G401.6 (cell line): ENCODE data around the gene PPP4C.
"Not testable (repeated sequence)": the region's sequence is repeated elsewhere in the genome, so short reads cannot be mapped to it uniquely, and the experiment has no call there.

ENCODE experiments used
- FAIRE-seq: peaks from 2 replicates; lab custom pipeline; 2012; peaks lifted over from hg19 to GRCh38; lab: Jason Lieb, UNC

The PPP4C gene

DNA sequence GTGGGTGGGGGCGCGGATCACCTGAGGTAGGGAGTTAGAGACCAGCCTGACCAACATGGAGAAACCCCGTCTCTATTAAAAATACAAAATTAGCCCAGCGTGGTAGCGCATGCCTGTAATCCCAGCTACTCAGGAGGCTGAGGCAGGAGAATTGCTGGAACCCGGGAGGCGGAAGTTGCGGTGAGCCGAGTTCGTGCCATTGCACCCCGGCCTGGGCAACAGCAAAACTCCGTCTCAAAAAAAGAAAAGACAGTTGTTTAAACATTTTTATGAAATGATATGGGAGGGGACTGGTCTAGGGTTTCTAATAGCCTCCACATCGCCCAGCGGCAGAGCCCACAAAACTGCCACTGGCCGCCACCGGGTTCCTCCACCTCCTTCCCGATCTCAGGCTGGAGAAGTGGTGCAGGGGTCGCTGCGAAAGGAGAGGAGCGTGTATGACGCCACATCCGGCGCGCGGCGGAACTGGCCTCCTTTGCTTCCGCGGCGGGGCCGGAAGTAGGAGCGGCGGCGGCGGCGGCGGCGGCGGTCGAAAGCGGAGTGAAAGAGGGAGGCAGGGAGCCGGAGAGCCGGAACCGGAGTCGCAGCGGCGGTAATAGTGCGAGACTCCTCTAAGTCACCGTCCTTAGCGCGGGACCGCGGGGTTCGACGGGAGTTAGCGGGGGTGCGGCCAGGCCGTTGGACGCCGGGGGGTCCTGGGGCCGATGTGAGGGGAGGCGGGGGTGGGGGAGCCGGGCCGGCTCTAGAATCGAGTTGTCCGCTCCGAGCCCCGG is at the start of gene PPP4C:
PPP4C (plus strand) TSS at position 492 of the 773 bp plus-strand sequence. CDS start 384 bp downstream, outside the sequence.
- FAIRE-seq, result no peak

DNA sequence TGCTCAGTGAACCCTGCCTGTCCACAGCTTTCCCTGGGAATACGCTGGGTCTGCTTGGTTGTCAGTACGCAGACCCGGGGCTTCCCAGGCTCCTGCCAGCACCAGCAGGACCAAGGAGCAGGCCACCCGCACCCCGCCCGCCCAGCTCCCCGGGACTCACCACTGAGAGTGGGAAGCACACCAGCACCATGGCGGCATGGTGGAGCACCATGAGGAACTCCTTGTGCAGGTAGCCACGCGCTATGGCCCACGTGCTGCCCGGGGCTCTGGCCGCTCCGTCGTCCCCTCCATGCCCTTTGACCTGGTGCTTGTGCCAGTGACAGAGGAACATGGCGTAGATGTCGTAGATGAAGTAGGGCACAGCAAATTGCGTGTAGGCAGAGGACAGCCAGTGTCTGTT is 49.3 kb upstream of the PPP4C start:
- no peak for FAIRE-seq

DNA sequence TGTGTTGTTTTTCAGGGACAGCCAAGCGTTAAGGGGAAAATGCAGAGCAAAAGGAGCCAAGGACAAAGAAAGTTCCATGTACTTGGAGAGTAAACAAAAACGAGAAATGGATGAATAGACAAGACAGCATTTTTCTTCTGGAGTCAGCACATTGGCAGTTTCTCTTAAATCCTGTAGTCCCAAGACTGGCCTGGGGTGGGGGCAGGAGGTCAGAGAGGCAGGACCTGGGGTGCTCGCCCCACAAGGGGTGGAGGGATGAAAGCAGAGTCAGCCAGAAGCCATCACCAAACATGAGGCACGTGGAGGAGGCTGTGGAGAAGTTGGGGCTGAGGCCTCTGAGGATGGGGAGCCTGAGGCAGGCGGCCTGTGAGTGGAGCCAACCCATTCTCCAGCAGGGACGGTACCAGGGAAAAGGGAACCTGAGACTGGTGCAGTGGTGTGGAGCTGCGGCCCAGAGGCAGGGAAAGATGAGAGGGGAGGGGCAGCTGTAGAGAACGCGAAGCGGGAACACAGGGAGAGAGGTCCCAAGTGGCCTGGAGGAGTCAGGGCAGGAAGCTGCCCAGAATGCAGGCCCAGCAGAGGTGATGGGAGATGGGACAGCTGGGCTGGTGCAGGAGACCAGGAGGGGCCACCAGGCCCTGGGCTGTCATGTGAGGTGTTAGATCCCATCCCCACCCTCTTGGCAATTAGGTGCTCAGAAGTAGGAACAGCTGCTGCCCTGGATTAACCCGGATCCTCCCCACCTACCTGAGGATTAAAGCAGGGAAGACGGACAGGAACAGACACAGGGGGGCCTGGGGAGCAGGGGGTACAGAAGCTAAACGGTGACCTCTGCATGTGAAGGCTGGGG is 48.0 kb upstream of the PPP4C start:
- FAIRE-seq, result no peak

DNA sequence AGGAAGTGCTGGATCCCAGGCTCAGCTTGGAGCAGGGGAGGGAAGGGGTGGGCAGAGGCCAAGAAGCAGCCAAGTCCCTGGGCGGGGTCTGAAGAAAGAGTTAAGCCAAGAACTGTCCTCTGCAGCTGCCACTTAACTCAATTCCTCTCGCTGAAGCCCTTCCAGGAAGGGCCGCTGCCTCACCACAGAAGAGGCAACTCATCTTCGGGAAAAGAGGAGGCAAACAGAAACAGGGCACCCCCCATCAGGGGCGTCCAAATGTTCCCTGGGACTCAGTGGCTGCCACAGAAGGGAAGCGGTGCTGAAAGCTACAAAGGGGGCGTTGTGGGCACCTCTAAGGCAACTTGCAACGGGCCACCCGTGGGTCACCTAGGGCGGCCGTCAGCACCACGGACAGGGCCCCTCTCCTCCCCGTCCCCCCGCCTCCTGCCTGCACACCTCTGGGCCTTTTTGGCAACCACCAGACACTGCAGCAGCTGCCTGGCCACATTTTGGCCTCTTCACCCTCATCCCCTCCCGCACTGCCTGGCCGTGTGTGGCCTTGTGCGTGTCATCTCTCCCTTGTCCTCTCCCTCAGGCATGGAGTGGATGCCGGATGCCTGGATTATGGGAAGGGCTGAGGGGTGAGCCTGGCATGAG is 47.2 kb upstream of the PPP4C start:
- FAIRE-seq, result no peak

- no peak for FAIRE-seq
Measured at GRCh38 chr16:30030011-30030685, 45.6 kb upstream of the PPP4C start.

GRCh38 chr16:30030841-30031413 is 44.9 kb upstream of the PPP4C start, which contains the start of gene TLCD3B:
TSS of gene TLCD3B (minus strand) at chr16:30031271. CDS start at chr16:30030527, 744 bp downstream.
- no peak for FAIRE-seq

DNA sequence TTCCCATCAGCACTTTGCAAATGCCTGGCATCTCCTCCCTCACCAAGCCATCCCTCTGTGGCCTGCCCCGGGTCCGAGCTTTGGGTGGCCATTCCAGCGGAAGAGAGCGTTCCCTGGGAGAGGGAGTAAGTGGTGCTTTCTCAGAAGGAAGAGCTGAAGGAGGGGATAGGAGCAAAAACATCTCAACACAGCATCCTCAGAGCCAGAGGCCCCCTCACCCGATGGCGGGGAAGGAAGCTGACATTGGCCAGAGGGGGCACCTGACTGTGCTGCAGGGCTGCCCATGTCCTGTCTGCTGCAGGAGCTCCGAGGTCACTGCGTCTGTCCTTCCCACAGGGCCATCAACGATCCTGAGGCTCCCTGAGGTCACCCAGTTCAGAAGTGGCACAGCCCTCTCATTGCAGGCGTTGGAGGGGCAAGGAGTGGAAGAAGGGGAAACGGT is 44.3 kb upstream of the PPP4C start:
- FAIRE-seq, result no peak

- FAIRE-seq, result peak; percentile 79
Measured at GRCh38 chr16:30032083-30032819, 43.5 kb upstream of the PPP4C start.

DNA sequence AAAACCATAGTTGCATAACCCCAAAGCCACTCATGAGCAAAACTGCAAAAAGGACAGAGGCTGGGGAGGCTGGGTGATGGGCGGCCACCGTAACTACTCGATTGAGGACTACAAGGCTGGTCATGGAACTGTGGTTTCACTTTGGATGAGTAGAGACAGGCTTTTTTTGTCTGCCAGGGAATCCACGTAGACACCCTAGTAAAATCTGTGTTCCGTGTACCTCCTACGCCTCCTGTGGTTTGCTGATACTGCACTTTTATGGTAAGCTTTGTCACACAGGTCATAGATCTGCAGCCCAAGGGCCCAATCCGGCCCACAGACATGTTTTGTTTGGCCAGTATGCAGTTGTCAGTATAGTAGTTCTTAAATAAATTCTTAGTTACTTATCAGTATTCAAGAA is 42.5 kb upstream of the PPP4C start:
- FAIRE-seq, result no peak

DNA sequence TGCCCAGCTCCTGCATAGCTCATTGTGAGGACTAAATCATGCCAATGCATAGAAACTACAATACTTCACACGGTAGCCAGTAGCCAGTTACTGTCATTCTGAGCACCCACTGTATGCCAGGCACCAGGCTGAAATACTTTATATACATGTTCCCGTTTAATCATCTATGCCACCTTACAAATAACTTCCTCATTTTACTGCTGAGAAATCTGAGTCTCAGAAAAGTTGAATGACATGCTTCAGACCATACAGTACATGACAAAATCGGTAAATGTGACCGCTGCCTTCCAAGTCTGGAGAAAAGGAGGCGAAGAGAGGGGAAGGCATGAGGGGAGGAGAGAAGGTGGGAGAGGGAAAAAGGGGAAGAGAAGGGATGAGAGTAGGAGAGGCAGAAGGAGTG is 35.6 kb upstream of the PPP4C start:
- FAIRE-seq, result no peak

- FAIRE-seq, result not testable (repeated sequence)
Measured at GRCh38 chr16:30040690-30041089, 35.1 kb upstream of the PPP4C start.

GRCh38 chr16:30041841-30042240 is 34.0 kb upstream of the PPP4C start:
- peak; percentile 90 for FAIRE-seq

- no peak for FAIRE-seq
Measured at GRCh38 chr16:30046178-30046577, 29.6 kb upstream of the PPP4C start.

DNA sequence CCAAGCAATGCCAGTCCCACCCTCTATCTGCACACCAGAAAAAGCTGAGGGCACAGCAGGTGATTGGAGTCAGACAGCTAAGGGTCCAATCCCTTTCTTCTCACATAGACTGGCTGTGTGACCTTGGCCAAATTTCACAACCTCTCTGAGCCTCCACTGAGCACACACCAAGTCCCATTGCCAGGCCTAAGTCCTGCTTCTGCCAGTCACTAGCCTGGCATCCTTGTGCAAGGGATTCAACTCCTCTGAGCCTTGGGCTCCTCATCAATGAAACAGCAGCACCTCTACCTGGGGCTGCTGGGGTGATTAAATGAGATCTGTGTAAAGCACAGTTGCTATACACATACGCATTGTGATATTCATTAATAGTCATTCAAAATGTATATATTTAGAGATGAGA is 29.2 kb upstream of the PPP4C start:
- FAIRE-seq, result no peak

DNA sequence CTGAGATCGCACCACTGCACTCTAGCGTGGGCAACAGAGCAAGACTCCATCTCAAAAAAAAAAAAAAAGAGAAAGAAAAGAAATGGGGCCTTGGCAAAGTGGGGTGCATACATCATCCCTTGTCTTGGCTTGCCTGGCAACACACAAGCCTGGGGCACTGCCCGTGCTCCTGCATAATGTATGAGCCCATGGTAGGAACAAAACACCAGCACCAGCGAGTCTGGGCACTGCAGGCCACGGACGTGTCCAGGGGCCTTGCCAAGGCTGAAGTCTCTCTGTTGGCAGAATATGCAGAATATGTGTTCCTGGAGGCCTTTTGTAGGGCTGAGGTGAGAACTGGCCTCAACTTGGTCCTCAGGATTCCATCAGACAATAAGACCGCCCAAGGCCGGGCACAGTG is 25.9 kb upstream of the PPP4C start:
- no peak for FAIRE-seq

- FAIRE-seq, result no peak
Measured at GRCh38 chr16:30051518-30051917, 24.3 kb upstream of the PPP4C start.

- peak; percentile 70 for FAIRE-seq
Measured at GRCh38 chr16:30052671-30053372, 23.0 kb upstream of the PPP4C start.

- no peak for FAIRE-seq
Measured at GRCh38 chr16:30053376-30054015, 22.3 kb upstream of the PPP4C start.

- no peak for FAIRE-seq
Measured at GRCh38 chr16:30054451-30054850, 21.3 kb upstream of the PPP4C start.

GRCh38 chr16:30054959-30055553 is 20.7 kb upstream of the PPP4C start:
- FAIRE-seq, result no peak
